ENCODE results near the gene LRRC4C. TPM values are rescaled to one million over a fixed set of nuclear protein-coding genes. Genes with fewer than 3 reads are reported as not detected.

The LRRC4C gene
- polyA plus RNA-seq, 1 donor from 2014 or later = 24.3 TPM

DNA sequence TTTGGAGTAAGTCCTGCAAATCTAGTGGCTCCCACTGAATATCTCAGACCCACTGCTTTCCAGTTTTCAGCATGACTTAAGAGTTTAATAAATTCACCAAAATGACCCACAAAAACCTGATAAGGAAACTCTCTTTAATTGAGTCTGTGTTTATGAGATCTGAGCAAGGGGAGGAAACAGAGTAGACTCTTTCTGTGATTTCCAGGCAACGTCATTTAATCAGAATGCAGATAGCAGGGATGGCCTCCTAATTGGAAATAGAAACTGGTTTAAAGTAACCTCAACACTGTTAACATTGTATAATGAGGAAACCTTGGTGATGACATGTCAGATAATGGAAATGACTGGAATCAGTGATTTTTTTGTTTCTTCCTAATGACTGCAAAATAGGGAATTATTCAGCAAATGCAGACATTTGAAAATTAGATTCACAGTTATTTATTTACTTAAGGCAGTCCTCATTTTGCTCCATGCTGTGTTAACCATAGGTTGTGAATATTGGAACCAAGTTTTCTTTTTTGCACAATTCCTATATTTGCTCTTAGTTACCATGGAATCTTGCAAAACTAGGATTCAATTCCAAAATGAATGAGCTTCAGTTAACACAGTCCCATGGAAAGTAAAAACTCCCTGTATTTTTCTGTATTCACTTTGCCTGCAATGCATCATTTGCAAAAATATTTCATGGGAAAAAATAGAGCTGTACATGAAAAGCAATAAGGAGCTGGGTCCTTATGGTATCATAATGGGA, 1324.5 kb downstream of the LRRC4C start:
- Histone ChIP-seq H3K4me3 (ENCODE audit: low read length) (no peak overlapping the region), H3K9ac (ENCODE audit: low read length) (no peak overlapping the region), H3K27me3 (ENCODE audit: insufficient read depth, low read depth, low read length) (no peaks in the 10 kb centered on the region), H2AFZ (ENCODE audit: low read depth, low read length) (no peak overlapping the region), H3K4me2 (ENCODE audit: low read length) (no peak overlapping the region), H3K36me3 (ENCODE audit: insufficient read depth, low read length) (peaks cover 6% of the 10 kb centered on the region), H3K9me2 (ENCODE audit: insufficient read depth, low read length) (no peaks in the 10 kb centered on the region), H3K9me3 (ENCODE audit: low read length) (no peaks in the 10 kb centered on the region), H3F3A (ENCODE audit: insufficient read depth, low read length, poor library complexity, severe bottlenecking) (no peaks in the 10 kb centered on the region), H3K79me2 (replicated peaks; ENCODE audit: insufficient read depth, low read length) (no peaks in the 10 kb centered on the region), H3K27ac (ENCODE audit: low read length) (no peak overlapping the region), H4K20me1 (ENCODE audit: insufficient read depth) (no peaks in the 10 kb centered on the region)
- no peak for TF ChIP-seq RAD21 (conservative IDR thresholded peaks at IDR 0.05)
- TF ChIP-seq POLR2AphosphoS5 (IDR thresholded peaks at IDR 0.05) = no peak
- no peak for TF ChIP-seq SMC3 (conservative IDR thresholded peaks at IDR 0.05; ENCODE audit: poor library complexity)
- no peak for TF ChIP-seq REST (IDR thresholded peaks at IDR 0.05; ENCODE audit: borderline replicate concordance)

GRCh38 chr11:40133498-40133897, 1326.0 kb downstream of the LRRC4C start:
- no peak overlapping the region for H3K4me3 ChIP-seq (ENCODE audit: low read length)
- no peaks in the 10 kb centered on the region for H3K36me3 ChIP-seq (ENCODE audit: insufficient read depth, low read length)
- H3K27ac ChIP-seq (ENCODE audit: low read length) = no peak overlapping the region
- H3K9ac ChIP-seq (ENCODE audit: low read length) = no peak overlapping the region
- H3F3A ChIP-seq (ENCODE audit: insufficient read depth, low read length, poor library complexity, severe bottlenecking) = no peaks in the 10 kb centered on the region
- TF ChIP-seq RAD21 (conservative IDR thresholded peaks at IDR 0.05) (no peak), POLR2AphosphoS5 (IDR thresholded peaks at IDR 0.05) (no peak), EZH2 (IDR thresholded peaks at IDR 0.05; ENCODE audit: borderline replicate concordance, insufficient read depth, low read length, poor library complexity, severe bottlenecking) (no peak), MXI1 (conservative IDR thresholded peaks at IDR 0.05; ENCODE audit: poor library complexity, severe bottlenecking) (no peak), EP300 (conservative IDR thresholded peaks at IDR 0.05; ENCODE audit: poor library complexity, severe bottlenecking) (no peak), SMC3 (conservative IDR thresholded peaks at IDR 0.05; ENCODE audit: poor library complexity) (no peak), REST (IDR thresholded peaks at IDR 0.05; ENCODE audit: borderline replicate concordance) (no peak), TAF1 (IDR thresholded peaks at IDR 0.05; ENCODE audit: low read depth) (no peak)
- TF ChIP-seq, protein P1, sequence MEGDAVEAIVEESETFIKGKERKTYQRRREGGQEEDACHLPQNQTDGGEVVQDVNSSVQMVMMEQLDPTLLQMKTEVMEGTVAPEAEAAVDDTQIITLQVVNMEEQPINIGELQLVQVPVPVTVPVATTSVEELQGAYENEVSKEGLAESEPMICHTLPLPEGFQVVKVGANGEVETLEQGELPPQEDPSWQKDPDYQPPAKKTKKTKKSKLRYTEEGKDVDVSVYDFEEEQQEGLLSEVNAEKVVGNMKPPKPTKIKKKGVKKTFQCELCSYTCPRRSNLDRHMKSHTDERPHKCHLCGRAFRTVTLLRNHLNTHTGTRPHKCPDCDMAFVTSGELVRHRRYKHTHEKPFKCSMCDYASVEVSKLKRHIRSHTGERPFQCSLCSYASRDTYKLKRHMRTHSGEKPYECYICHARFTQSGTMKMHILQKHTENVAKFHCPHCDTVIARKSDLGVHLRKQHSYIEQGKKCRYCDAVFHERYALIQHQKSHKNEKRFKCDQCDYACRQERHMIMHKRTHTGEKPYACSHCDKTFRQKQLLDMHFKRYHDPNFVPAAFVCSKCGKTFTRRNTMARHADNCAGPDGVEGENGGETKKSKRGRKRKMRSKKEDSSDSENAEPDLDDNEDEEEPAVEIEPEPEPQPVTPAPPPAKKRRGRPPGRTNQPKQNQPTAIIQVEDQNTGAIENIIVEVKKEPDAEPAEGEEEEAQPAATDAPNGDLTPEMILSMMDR (IDR thresholded peaks at IDR 0.05; ENCODE audit: poor library complexity, severe bottlenecking) = no peak
- no peaks in the 10 kb centered on the region for H3K9me3 ChIP-seq (ENCODE audit: low read length)
- H4K20me1 ChIP-seq (ENCODE audit: insufficient read depth) = no peaks in the 10 kb centered on the region
- H3K27me3 ChIP-seq (ENCODE audit: insufficient read depth, low read depth, low read length) = no peaks in the 10 kb centered on the region
- H3K79me2 ChIP-seq (replicated peaks; ENCODE audit: insufficient read depth, low read length) = no peaks in the 10 kb centered on the region
- H3K4me2 ChIP-seq (ENCODE audit: low read length) = no peak overlapping the region
- no peak overlapping the region for H2AFZ ChIP-seq (ENCODE audit: low read depth, low read length)
- H3K9me2 ChIP-seq (ENCODE audit: insufficient read depth, low read length) = no peaks in the 10 kb centered on the region

Measured in neural cell (in vitro differentiated cells).